HG03432 (cell line): ENCODE measurements around the gene MYL4.
A peak's percentile ranks its signal among the peaks of the same experiment; 100 is the strongest.
"Not testable (repeated sequence)": the region's sequence is repeated elsewhere in the genome, so short reads cannot be mapped to it uniquely, and the experiment has no call there.

Source experiments
- ATAC-seq: cut with Tn5 transposase; IDR thresholded peaks from one replicate; pipeline ENCODE4 v1.9.1; 2021; ENCODE audit warnings: mild to moderate bottlenecking, moderate library complexity; ENCODE audit not compliant: unreplicated experiment

MYL4 gene

GRCh38 chr17:47208744-47209488 lies at the start of gene MYL4:
Gene MYL4 (plus strand): TSS chr17:47209348. CDS start chr17:47209423, 75 bp downstream.
- no peak for ATAC-seq

- no peak for ATAC-seq
Measured at GRCh38 chr17:47162013-47162622, 47.0 kb upstream of the MYL4 start.

DNA sequence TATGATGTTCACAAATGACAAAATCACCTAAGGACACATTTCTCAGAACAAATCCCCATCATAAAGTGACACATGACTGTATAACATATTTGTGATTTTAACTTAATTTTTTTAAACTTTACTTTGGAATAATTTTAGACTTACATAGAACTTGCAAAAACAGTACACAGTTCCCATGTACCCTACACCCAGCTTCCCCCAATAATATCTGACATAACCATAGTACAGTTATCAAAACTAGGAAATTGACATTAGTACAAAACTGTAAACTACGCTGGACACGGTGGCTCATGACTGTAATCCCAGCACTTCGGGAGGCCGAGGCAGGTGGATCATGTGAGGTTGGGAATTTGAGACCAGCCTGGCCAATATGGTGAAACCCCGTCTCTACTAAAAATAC lies 44.9 kb upstream of the MYL4 start:
- no peak for ATAC-seq

DNA sequence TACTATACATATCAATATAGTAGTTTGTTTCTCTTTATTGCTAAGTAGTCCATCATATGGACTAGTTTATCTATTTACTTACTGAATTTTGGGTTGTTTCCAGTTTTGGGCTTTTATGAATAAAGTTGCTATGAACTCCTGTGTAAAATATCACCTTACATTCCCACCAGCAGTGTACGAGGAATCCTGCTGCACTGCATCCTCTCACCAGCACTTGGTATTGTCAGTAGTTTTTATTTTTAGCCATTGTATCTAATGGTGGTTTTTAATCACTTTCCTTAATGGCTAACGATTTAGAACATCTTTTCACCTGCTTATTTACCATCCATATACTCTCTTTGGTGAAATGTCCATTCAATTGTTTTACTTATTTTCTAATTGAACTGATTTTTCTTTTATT lies 44.0 kb upstream of the MYL4 start:
- ATAC-seq = no peak

GRCh38 chr17:47166854-47167253 lies 42.3 kb upstream of the MYL4 start:
- ATAC-seq = not testable (repeated sequence)

- ATAC-seq = not testable (repeated sequence)
Measured at GRCh38 chr17:47168896-47169295, 40.3 kb upstream of the MYL4 start.

- no peak for ATAC-seq
Measured at GRCh38 chr17:47170710-47171109, 38.4 kb upstream of the MYL4 start.

DNA sequence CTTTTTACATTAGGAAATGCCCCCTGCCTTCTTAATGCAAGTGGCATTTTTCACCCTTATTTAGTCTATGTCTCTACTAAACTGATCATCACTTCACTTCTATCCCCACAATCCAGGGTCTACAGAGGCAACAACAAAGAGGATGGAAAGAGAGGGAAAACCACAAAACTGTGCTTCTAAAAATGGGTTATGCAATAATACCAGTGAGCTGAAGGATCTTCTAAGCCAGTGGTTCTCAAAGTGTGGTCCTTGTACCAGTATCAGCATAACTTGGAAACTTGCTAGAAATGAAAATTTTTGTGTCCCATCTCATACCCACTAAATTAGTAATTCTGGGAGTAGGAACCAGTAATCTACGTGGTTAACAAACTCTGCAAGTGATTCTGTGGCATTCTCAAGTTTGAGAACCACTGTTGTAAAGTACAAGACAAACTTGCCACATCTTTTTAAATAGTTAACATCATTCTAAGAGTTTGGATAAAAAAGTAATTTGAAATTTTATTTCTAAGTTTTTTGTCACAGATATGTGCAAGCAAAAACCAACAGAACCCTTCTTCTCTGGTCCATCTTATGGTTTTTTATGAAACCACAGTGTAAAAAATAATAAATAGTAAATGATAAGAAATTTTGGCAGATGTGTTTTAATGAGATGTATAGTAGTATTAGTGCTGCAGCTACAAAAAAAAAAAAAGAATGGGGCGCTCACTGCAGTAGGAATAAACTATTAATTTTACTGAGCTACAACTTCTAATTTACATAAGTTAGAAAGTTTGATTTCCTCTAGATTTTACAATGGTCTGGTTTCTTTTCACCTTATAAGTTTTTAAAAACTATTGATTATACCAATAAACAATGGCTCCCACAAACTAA lies 36.2 kb upstream of the MYL4 start:
- ATAC-seq = no peak

DNA sequence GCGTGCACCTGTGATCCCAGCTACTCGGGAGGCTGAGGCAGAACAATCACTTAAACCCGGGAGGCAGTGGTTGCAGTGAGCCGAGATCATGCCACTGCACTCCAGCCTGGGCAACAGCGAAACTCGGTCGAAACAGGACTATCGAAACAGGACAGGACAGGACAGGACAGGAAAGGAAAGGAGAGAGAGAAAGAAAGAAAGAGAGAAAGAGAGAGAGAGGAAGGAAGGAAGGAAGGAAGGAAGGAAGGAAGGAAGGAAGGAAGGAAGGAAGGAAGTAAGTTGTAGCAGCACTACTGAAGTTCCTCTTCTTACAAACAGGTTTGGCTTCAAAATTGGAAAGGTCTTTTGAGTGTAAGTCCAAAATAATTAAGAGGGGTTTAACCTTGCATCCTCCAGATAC lies 34.3 kb upstream of the MYL4 start:
- ATAC-seq = not testable (repeated sequence)

DNA sequence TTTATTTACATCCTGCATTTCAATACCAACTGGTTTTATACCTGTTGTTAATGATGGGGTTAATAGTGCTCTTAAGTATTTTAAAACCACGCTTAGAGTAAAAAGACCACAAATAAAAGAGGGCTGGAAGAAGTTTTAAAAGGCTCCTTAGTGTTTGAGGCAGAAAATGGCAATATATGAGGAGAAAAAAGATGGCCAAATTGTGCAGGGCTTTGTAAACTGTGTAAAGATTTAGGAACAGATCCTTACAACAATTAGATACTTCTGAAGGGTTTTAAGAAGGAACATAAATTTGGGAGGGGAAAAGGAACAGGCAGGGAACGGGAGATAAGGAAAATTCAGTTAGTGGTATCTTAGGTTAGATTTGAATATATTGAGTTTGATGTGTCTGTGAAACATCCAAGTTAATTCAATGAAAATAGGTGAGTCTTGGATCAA lies 32.7 kb upstream of the MYL4 start:
- ATAC-seq = no peak

DNA sequence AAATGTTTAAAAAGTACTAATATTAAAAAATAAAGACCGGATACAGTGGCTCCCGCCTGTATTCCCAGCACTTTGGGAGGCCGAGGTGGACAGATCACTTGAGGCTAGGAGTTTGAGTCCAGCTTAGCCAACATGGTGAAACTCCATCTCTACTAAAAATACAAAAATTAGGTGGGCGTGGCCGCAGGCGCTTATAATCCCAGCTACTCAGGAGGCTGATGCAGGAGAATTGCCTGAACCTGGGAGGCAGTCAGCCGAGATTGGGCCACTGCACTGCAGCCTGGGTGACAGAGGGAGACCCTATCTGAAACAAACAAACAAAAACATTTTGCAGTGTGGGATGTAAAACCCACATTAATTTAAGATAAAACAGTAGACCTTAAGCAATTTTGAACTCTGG lies 31.9 kb upstream of the MYL4 start:
- ATAC-seq = no peak

DNA sequence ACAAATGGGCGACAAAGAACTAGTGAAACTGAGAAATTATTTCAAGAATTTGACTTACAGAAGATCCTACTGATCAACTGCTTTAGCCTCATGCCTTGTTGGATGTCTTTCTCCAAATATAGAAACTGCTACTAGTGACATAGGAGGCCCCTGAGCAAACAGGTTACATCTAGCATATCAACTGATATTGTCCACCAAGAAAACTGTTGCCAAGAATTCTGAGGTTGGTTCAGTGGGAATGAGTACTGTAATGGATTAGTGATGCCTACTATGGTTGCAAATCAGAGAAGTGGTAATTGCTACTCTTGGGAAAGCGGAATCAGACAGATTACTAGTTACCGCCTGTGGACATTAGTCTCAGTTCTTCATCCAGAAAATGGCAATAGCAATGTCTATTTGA lies 30.0 kb upstream of the MYL4 start:
- ATAC-seq = no peak

GRCh38 chr17:47180337-47180736 lies 28.8 kb upstream of the MYL4 start:
- ATAC-seq = no peak

- ATAC-seq = not testable (repeated sequence)
Measured at GRCh38 chr17:47180988-47181387, 28.2 kb upstream of the MYL4 start.

DNA sequence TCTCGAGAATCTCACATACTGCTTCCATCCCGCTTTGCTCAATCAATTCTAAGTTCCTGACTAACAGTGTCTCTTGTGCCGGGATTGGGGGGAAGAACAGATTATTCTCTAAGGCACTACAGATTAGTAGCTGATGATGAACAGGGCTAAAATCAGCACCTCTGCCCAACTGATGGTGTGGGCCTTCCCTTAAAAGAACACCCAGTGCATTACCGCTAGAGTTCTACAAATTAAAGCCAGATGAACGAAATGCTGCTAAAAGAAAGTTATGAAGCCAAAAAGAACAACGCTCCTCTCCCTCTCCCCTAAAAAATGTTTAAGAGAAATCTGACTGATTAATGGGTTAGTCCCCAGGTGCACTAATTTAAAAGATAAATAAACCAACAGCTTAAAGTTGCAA lies 24.5 kb upstream of the MYL4 start:
- no peak for ATAC-seq

- ATAC-seq = no peak
Measured at GRCh38 chr17:47188271-47188875, 20.8 kb upstream of the MYL4 start.

GRCh38 chr17:47188876-47189731 lies 20.0 kb upstream of the MYL4 start, which contains the start of gene CDC27:
Gene CDC27 (minus strand): TSS chr17:47189295. CDS start chr17:47189172, 123 bp downstream.
- ATAC-seq = peak; percentile 92

DNA sequence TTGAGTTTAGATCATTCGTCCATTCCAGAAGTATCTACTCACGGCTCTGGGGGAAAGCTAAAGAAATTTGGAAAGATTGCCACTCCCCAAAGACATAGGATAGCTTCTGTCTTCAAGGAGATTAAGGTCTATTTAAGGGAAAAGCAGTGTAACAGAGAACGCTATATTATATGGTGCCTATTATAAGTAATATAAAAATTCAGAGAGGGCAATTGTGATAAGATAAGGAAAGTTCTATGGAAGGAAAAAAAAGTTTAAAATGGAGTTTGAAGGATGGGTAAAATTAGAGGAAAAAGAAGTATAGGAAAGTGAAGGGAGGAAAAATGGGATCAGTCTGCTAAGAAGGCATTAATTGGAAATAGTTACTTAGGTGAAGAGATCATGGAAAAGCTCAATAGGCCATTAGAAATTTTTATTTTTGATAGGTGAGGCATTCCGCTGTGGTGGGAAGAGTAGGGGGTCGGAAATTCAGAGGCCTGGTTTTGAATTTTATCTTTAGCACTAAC lies 19.4 kb upstream of the MYL4 start:
- ATAC-seq = peak; percentile 2

DNA sequence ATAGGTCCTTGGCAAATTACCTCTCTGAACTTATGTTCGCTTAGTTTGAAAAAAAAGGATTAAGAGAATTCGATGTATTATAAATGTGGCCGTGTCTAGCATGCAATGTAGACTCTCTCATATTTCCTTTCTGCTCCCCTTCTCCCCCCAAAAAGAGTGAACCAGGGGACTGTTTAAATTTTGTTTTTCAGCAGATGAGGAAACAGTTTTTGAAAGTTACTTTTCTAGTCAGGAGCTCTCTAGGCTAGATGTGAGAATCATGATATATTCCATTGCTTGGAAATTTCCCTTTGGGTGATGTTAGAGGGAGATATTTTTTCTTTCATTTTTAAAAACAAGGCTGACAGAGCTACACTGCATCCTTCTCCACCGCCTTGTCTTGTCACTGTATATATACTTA lies 18.9 kb upstream of the MYL4 start:
- ATAC-seq = no peak

DNA sequence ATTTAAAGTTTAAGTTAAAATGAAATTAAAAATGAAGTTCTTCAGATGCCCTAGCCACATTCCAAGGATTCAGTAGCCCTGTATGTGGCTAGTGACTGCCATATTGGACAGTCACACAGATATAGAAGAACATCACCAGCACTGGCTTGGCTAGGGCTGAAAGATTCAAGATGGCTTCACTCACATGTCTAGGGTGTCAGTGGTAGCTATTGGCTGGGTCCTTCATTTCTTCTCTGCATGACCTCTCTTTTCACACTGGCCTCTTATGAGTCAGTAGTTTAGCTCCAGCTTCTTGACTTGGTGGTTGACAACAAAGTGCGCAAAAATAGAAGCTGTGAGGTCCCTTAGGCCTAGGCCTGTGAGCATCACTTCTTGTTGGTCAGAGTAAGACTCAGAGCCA lies 18.4 kb upstream of the MYL4 start:
- no peak for ATAC-seq
